ENCODE measurements around the gene ALKBH5.
A peak's percentile ranks its signal among the peaks of the same experiment; 100 is the strongest.

Gene ALKBH5

GRCh38 chr17:18225121-18225641 is 41.6 kb downstream of the ALKBH5 start, which contains the start of gene LLGL1:
LLGL1 (plus strand) TSS chr17:18225635; CDS start chr17:18225683, 48 bp downstream.
- DNase-seq = peak; percentile 67

GRCh38 chr17:18225642-18226283 is 42.1 kb downstream of the ALKBH5 start:
- DNase-seq = no peak

- DNase-seq = no peak
These were observed 42.8 kb downstream of the ALKBH5 start for GRCh38 chr17:18226284-18226945.

- no peak for DNase-seq
These were observed 44.0 kb downstream of the ALKBH5 start for GRCh38 chr17:18227635-18228034.

- no peak for DNase-seq
These were observed 44.6 kb downstream of the ALKBH5 start for GRCh38 chr17:18228176-18228682.

- DNase-seq = no peak
These were observed 45.6 kb downstream of the ALKBH5 start for GRCh38 chr17:18229254-18229653.

- DNase-seq = no peak
These were observed 46.1 kb downstream of the ALKBH5 start for GRCh38 chr17:18229771-18230170.

GRCh38 chr17:18230288-18231141 is 46.9 kb downstream of the ALKBH5 start:
- no peak for DNase-seq

GRCh38 chr17:18231164-18231563 is 47.5 kb downstream of the ALKBH5 start:
- no peak for DNase-seq

GRCh38 chr17:18233803-18234518 is 50.3 kb downstream of the ALKBH5 start:
- DNase-seq = no peak

GRCh38 chr17:18234853-18235380 is 51.3 kb downstream of the ALKBH5 start:
- DNase-seq = no peak

GRCh38 chr17:18235743-18236256 is 52.2 kb downstream of the ALKBH5 start:
- no peak for DNase-seq

- DNase-seq = no peak
These were observed 52.9 kb downstream of the ALKBH5 start for GRCh38 chr17:18236494-18236893.

- no peak for DNase-seq
These were observed 53.8 kb downstream of the ALKBH5 start for GRCh38 chr17:18237461-18237860.

- DNase-seq = no peak
These were observed 54.7 kb downstream of the ALKBH5 start for GRCh38 chr17:18238299-18238698.

- no peak for DNase-seq
These were observed 56.8 kb downstream of the ALKBH5 start for GRCh38 chr17:18240449-18240848.

- no peak for DNase-seq
These were observed 57.7 kb downstream of the ALKBH5 start for GRCh38 chr17:18241229-18241871.

GRCh38 chr17:18245038-18245776 is 61.6 kb downstream of the ALKBH5 start:
- no peak for DNase-seq

GRCh38 chr17:18246109-18246725 is 62.6 kb downstream of the ALKBH5 start:
- no peak for DNase-seq

All from NCI-H2029 (cell line).